Tibial nerve (tissue), 4 donors: ENCODE measurements around the gene PDE6H. TPM values are rescaled to one million over a fixed set of nuclear protein-coding genes. Genes with fewer than 3 reads are reported as not detected.

Source experiments
- DNase-seq, 2 donors: peaks; one replicate each; pipeline ENCODE4 v3.0.0-alpha.2; 2019; ENCODE audit warnings: low spot score in 2 of 2
- H3K27ac ChIP-seq, 4 donors: fragments of 200-600 bp; sonication (generic) in 3 of 4; one replicate each; pipeline ENCODE4 v1.5.1; 2017 to 2019; ENCODE audit warnings: mild to moderate bottlenecking in 1 of 4
- H3K27me3 ChIP-seq, 2 donors: fragments of 200-600 bp; sonication (generic) in 1 of 2; one replicate each; pipeline versions ENCODE4 v1.5.1 to v1.6.0; 2017 to 2019
- H3K36me3 ChIP-seq, 3 donors: fragments of 200-600 bp; sonication (generic); one replicate each; pipeline ENCODE4 v1.5.1; 2018 to 2019
- H3K4me1 ChIP-seq, 4 donors: fragments of 200-600 bp; sonication (generic) in 3 of 4; one replicate each; pipeline ENCODE4 v1.5.1; 2017 to 2019
- H3K4me3 ChIP-seq, 4 donors: fragments of 200-600 bp; sonication (generic) in 3 of 4; one replicate each; pipeline ENCODE4 v1.5.1; 2017 to 2019; ENCODE audit warnings: mild to moderate bottlenecking in 1 of 4, moderate library complexity in 1 of 4
- H3K9me3 ChIP-seq, 4 donors: fragments of 200-600 bp; sonication (generic) in 3 of 4; one replicate each; pipeline ENCODE4 v1.5.1; 2017 to 2019
- CTCF ChIP-seq, 5 experiments: fragments of 200-600 bp in 3 of 5; fragments of 450-650 bp in 2 of 5; sonication (generic) in 3 of 5; IDR thresholded peaks; one replicate each; pipeline ENCODE4 v1.5.1; 2016 to 2019; ENCODE audit warnings: antibody characterized with exemption in 5 of 5, mild to moderate bottlenecking in 3 of 5, moderate library complexity in 2 of 5
- EP300 ChIP-seq, 2 donors: sonication (generic); formaldehyde crosslinking; IDR thresholded peaks; one replicate each; pipeline ENCODE4 v1.6.1; 2017; ENCODE audit warnings: antibody characterized with exemption in 2 of 2, mild to moderate bottlenecking in 1 of 2
- POLR2A ChIP-seq, 2 donors: fragments of 450-650 bp; IDR thresholded peaks; one replicate each; pipeline ENCODE4 v1.6.1; 2017; ENCODE audit warnings: antibody characterized with exemption in 2 of 2, mild to moderate bottlenecking in 2 of 2, moderate library complexity in 2 of 2
- WGBS, 2 donors: methylation state at CpG; one replicate each; pipeline ENCODE4 v1.1.5; 2018; 5-methylcytosine and 5-hydroxymethylcytosine counted together
- total RNA-seq, 4 donors: library from RNA; depleted of rRNA; stranded (reverse); fragments of >200 nt; gene quantifications; one replicate each; pipeline ENCODE4 v1.1.0, GENCODE V29; 2016

The PDE6H gene
- total RNA-seq, 4 donors from 2014 or later = not detected

GRCh38 chr12:14984036-14984435, 11.2 kb downstream of the PDE6H start:
- TF ChIP-seq POLR2A (IDR thresholded peaks at IDR 0.05) = no peak
- TF ChIP-seq CTCF (IDR thresholded peaks at IDR 0.05) = no peak
- no peak for TF ChIP-seq EP300 (IDR thresholded peaks at IDR 0.05)
- 32 to 58% methylated on average over 1 of the region's 1 CpG for WGBS, 2 donors
- no peak for DNase-seq
- no peaks in the 10 kb centered on the region for H3K9me3 ChIP-seq
- no peak overlapping the region for H3K4me3 ChIP-seq
- no peaks in the 10 kb centered on the region for H3K4me1 ChIP-seq
- no peaks in the 10 kb centered on the region for H3K36me3 ChIP-seq
- H3K27ac ChIP-seq = no peak overlapping the region
- no peaks in the 10 kb centered on the region for H3K27me3 ChIP-seq

- Histone ChIP-seq H3K4me3 (no peak overlapping the region), H3K9me3 (no peaks in the 10 kb centered on the region), H3K4me1 (no peaks in the 10 kb centered on the region), H3K27ac (no peak overlapping the region), H3K36me3 (no peaks in the 10 kb centered on the region), H3K27me3 (no peaks in the 10 kb centered on the region)
- no peak for TF ChIP-seq EP300 (IDR thresholded peaks at IDR 0.05)
- TF ChIP-seq POLR2A (IDR thresholded peaks at IDR 0.05) = no peak
- no peak for TF ChIP-seq CTCF (IDR thresholded peaks at IDR 0.05)
- whole genome bisulfite sequencing, 2 donors = 45 to 55% methylated on average over 1 of the region's 1 CpG
- no peak for DNase-seq
These were observed 12.0 kb downstream of the PDE6H start for GRCh38 chr12:14984766-14985285.

GRCh38 chr12:14986449-14986848, 13.6 kb downstream of the PDE6H start:
- H3K27ac ChIP-seq = no peak overlapping the region
- H3K4me3 ChIP-seq = no peak overlapping the region
- H3K27me3 ChIP-seq = no peaks in the 10 kb centered on the region
- 60 to 72% methylated on average over 4 of the region's 4 CpGs for WGBS, 2 donors
- H3K9me3 ChIP-seq = peaks cover 0 to 10% (median 0%) of the 10 kb centered on the region in 4 donors
- no peaks in the 10 kb centered on the region for H3K4me1 ChIP-seq
- no peak for DNase-seq
- no peak for TF ChIP-seq EP300 (IDR thresholded peaks at IDR 0.05)
- peak in 1 of 5 experiments; percentile 16 for TF ChIP-seq CTCF (IDR thresholded peaks at IDR 0.05)
- no peak for TF ChIP-seq POLR2A (IDR thresholded peaks at IDR 0.05)
- no peaks in the 10 kb centered on the region for H3K36me3 ChIP-seq

GRCh38 chr12:14988035-14988434, 15.2 kb downstream of the PDE6H start:
- no peaks in the 10 kb centered on the region for H3K27me3 ChIP-seq
- TF ChIP-seq POLR2A (IDR thresholded peaks at IDR 0.05) (no peak), EP300 (IDR thresholded peaks at IDR 0.05) (no peak), CTCF (IDR thresholded peaks at IDR 0.05) (no peak)
- H3K27ac ChIP-seq = no peak overlapping the region
- H3K4me3 ChIP-seq = no peak overlapping the region
- DNase-seq = no peak
- 83 to 84% methylated on average over 3 of the region's 3 CpGs for WGBS, 2 donors
- no peaks in the 10 kb centered on the region for H3K4me1 ChIP-seq
- no peaks in the 10 kb centered on the region for H3K36me3 ChIP-seq
- H3K9me3 ChIP-seq = peaks cover 0 to 11% (median 0%) of the 10 kb centered on the region in 4 donors

- H3K36me3 ChIP-seq = no peaks in the 10 kb centered on the region
- no peak overlapping the region for H3K27ac ChIP-seq
- H3K4me3 ChIP-seq = no peak overlapping the region
- peaks cover 0 to 11% (median 0%) of the 10 kb centered on the region in 4 donors for H3K9me3 ChIP-seq
- H3K4me1 ChIP-seq = peaks cover 0 to under 1% (median 0%) of the 10 kb centered on the region in 4 donors
- WGBS, 2 donors = 53 to 76% methylated on average over 1 of the region's 1 CpG
- DNase-seq = no peak
- TF ChIP-seq CTCF (IDR thresholded peaks at IDR 0.05) (no peak), EP300 (IDR thresholded peaks at IDR 0.05) (no peak), POLR2A (IDR thresholded peaks at IDR 0.05) (no peak)
- H3K27me3 ChIP-seq = no peaks in the 10 kb centered on the region
These were observed 16.9 kb downstream of the PDE6H start for GRCh38 chr12:14989790-14990189.
